ENCODE data around the gene VLDLR. TPM values are rescaled to one million over a fixed set of nuclear protein-coding genes. Genes with fewer than 3 reads are reported as not detected.
A peak's percentile ranks its signal among the peaks of the same experiment; 100 is the strongest.

Gene VLDLR
- 1 to 10 TPM in 2 of 5 donors, under 1 TPM in 3; 0.16 to 1.9 (median 0.92) TPM for total RNA-seq
- 0.46 TPM for total RNA-seq (2013)
- total RNA-seq, result 0.07 to 11.2 (median 1.0) reads per million in 29 experiments

DNA sequence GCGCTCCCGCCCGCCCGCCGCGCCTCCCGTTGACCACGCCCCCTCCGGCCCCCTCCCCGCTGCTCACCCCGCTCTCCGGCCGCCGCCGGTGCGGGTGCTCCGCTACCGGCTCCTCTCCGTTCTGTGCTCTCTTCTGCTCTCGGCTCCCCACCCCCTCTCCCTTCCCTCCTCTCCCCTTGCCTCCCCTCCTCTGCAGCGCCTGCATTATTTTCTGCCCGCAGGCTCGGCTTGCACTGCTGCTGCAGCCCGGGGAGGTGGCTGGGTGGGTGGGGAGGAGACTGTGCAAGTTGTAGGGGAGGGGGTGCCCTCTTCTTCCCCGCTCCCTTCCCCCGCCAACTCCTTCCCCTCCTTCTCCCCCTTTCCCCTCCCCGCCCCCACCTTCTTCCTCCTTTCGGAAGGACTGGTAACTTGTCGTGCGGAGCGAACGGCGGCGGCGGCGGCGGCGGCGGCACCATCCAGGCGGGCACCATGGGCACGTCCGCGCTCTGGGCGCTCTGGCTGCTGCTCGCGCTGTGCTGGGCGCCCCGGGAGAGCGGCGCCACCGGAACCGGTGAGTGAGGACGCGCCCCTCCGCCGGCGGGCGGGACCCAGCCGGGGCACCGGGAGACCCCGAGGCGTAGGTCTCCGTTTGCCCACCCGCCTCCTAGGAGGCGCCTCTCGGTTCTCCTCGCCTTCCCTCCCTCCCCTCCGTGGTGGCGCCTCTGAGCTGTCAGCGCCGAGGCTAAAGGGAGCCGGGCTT lies at the start of gene VLDLR:
Gene VLDLR, plus strand, starts transcription at position 66 of the 739 bp plus-strand sequence. Its CDS starts 403 bp downstream, at position 469.
- DNase-seq (peak in 7 of 35 experiments; percentile 1 to 13 (median 7)), ATAC-seq (replicated peaks in 1 of 4) (peak; percentile 46 to 57 (median 48))
- Histone ChIP-seq H3K27ac (ENCODE audit: low read length) (no peak within 1 kb of the TSS), H3K27me3 (replicated peaks in 1 of 2; ENCODE audit: control insufficient read depth in 2 of 2, extremely low read depth in 1 of 2, insufficient read depth in 2 of 2, low read length in 1 of 2) (peaks cover 18 to 19% of the 10 kb centered on the region in 2 experiments), H3K4me1 (ENCODE audit: control insufficient read depth in 1 of 2, extremely low read depth in 1 of 2, insufficient read depth in 2 of 2, low read length in 2 of 2) (peaks cover 0 to 18% of the 10 kb centered on the region in 2 experiments), H3K4me3 (ENCODE audit: control insufficient read depth in 1 of 2, extremely low read depth in 1 of 2, low read length in 1 of 2) (peak within 1 kb of the TSS; percentile 46 to 65), H3K36me3 (ENCODE audit: control insufficient read depth in 2 of 2, extremely low read depth in 1 of 2, insufficient read depth in 1 of 2, low read length in 1 of 2) (no peaks in the 10 kb centered on the region), H3K9me3 (no peaks in the 10 kb centered on the region)
- H3K27ac Mint-ChIP-seq, result peak within 1 kb of the TSS in 1 of 2 donors; percentile 25
- peaks cover 14 to 19% (median 14%) of the 10 kb centered on the region in 3 donors for H3K4me1 Mint-ChIP-seq
- ChIA-PET CTCF (no interaction called here), POLR2A (no interaction called here)
- peaks cover 57 to 60% of the 10 kb centered on the region in 2 donors for H3K27me3 Mint-ChIP-seq
- peak within 1 kb of the TSS; percentile 77 to 83 (median 82) for H3K4me3 Mint-ChIP-seq
- under 1% methylated on average over 42 of the region's 72 CpGs for WGBS (ENCODE audit: insufficient coverage)
- no peaks in the 10 kb centered on the region for H3K36me3 Mint-ChIP-seq
- no peaks in the 10 kb centered on the region for H3K9me3 Mint-ChIP-seq

DNA sequence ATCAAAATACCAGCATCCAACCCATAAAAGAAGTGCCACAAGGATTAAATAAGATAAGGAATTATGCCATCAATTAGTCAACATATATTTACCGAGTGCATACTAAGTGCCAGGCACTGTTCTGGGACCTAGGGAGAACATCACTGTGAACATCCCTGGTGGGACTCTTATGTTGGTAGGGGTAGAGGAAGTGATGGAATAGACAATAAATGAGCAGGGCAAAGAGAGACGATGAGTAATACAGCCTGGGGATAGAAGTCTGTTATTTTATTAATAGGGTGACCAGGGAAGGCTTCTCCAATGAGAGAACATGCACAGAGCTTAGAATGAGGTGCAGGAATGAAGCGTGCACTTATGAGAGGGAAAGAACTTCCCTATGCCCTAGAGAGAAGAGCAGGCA lies 47.4 kb upstream of the VLDLR start:
- Histone ChIP-seq H3K9me3 (no peaks in the 10 kb centered on the region), H3K27me3 (replicated peaks in 1 of 2; ENCODE audit: control insufficient read depth in 2 of 2, extremely low read depth in 1 of 2, insufficient read depth in 2 of 2, low read length in 1 of 2) (no peaks in the 10 kb centered on the region), H3K4me1 (ENCODE audit: control insufficient read depth in 1 of 2, extremely low read depth in 1 of 2, insufficient read depth in 2 of 2, low read length in 2 of 2) (no peaks in the 10 kb centered on the region), H3K4me3 (ENCODE audit: control insufficient read depth in 1 of 2, extremely low read depth in 1 of 2, low read length in 1 of 2) (no peak overlapping the region), H3K36me3 (ENCODE audit: control insufficient read depth in 2 of 2, extremely low read depth in 1 of 2, insufficient read depth in 1 of 2, low read length in 1 of 2) (no peaks in the 10 kb centered on the region), H3K27ac (ENCODE audit: low read length) (no peak overlapping the region)
- CTCF ChIA-PET, result no interaction called here
- H3K27ac Mint-ChIP-seq, result no peak overlapping the region
- H3K9me3 Mint-ChIP-seq, result no peaks in the 10 kb centered on the region
- DNase-seq, result no peak
- no peak overlapping the region for H3K4me3 Mint-ChIP-seq
- WGBS (ENCODE audit: insufficient coverage), result 71% methylated on average over 1 of the region's 3 CpGs
- H3K36me3 Mint-ChIP-seq, result no peaks in the 10 kb centered on the region
- POLR2A ChIA-PET, result interaction anchor here in 1 of 2 donors (0.6 kb wide), 1 partner anchor 8 kb away, joined by 3 read pairs; no protein-coding TSS in a partner anchor
- no peak for ATAC-seq (replicated peaks in 1 of 4)
- peaks cover 9 to 12% of the 10 kb centered on the region in 2 donors for H3K27me3 Mint-ChIP-seq
- no peaks in the 10 kb centered on the region for H3K4me1 Mint-ChIP-seq

DNA sequence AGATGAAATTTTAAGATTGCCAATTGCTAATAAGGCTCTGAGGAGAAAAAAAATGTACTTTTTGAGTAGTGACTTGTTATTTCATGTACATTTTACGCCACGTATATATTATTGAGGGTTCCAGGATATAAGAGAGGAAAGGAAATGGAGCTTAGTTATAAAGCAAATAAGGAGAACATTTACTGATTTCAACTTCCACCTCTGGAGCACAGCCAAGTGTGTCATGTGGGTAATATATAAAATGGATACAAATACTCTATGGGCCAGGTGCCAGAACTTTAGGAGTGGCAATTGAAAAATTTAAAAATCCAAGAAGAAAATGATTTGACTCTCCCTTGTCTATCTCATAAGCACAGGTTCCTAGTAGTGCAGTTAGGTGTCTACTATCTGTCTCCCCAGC lies 45.0 kb upstream of the VLDLR start:
- H3K4me3 Mint-ChIP-seq, result no peak overlapping the region
- Histone ChIP-seq H3K4me3 (ENCODE audit: control insufficient read depth in 1 of 2, extremely low read depth in 1 of 2, low read length in 1 of 2) (no peak overlapping the region), H3K27ac (ENCODE audit: low read length) (no peak overlapping the region), H3K27me3 (replicated peaks in 1 of 2; ENCODE audit: control insufficient read depth in 2 of 2, extremely low read depth in 1 of 2, insufficient read depth in 2 of 2, low read length in 1 of 2) (no peaks in the 10 kb centered on the region), H3K36me3 (ENCODE audit: control insufficient read depth in 2 of 2, extremely low read depth in 1 of 2, insufficient read depth in 1 of 2, low read length in 1 of 2) (no peaks in the 10 kb centered on the region), H3K9me3 (no peaks in the 10 kb centered on the region), H3K4me1 (ENCODE audit: control insufficient read depth in 1 of 2, extremely low read depth in 1 of 2, insufficient read depth in 2 of 2, low read length in 2 of 2) (no peaks in the 10 kb centered on the region)
- CTCF ChIA-PET, result no interaction called here
- H3K9me3 Mint-ChIP-seq, result no peaks in the 10 kb centered on the region
- DNase-seq, result no peak
- POLR2A ChIA-PET, result no interaction called here
- no peak for ATAC-seq (replicated peaks in 1 of 4)
- WGBS (ENCODE audit: insufficient coverage), result no CpG with 5 or more reads among the region's 2 CpGs
- no peaks in the 10 kb centered on the region for H3K4me1 Mint-ChIP-seq
- H3K27me3 Mint-ChIP-seq, result peaks cover 8 to 11% of the 10 kb centered on the region in 2 donors
- no peak overlapping the region for H3K27ac Mint-ChIP-seq
- H3K36me3 Mint-ChIP-seq, result no peaks in the 10 kb centered on the region

DNA sequence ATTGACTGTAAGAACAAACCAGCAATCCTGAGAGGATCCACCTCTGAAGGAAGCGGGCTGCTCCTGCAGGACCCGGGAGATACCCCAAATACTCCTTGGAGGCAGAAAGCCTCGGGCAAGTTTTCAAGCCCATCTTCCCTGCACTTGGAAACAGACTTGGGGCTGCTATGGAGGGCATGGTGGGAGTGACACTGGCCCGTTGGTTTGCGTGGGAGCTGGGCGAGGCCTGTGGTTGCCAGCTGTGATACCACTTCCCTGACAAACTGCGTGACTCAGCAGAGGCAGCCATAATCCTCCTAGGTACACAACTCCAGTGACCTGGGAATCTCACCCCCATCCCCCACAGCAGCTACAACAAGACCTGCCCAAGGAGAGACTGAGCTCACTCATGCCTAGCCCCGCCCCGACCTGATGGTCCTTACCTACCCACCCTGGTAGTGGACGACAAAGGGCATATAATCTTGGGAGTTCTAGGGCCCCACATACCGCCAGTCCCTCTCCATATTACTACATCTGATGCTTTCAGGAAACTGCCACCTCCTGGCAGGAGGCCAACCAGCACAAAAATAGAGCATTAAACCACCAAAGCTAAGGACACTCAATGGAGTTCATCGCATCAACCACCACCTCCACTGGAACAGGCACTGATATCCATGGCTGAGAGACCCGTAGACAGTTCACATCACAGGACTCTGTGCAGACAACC lies 38.1 kb upstream of the VLDLR start:
- no peak overlapping the region for H3K27ac Mint-ChIP-seq
- no peaks in the 10 kb centered on the region for H3K36me3 Mint-ChIP-seq
- no peaks in the 10 kb centered on the region for H3K36me3 ChIP-seq (ENCODE audit: control insufficient read depth in 2 of 2, extremely low read depth in 1 of 2, insufficient read depth in 1 of 2, low read length in 1 of 2)
- H3K4me1 ChIP-seq (ENCODE audit: control insufficient read depth in 1 of 2, extremely low read depth in 1 of 2, insufficient read depth in 2 of 2, low read length in 2 of 2), result no peaks in the 10 kb centered on the region
- no peaks in the 10 kb centered on the region for H3K4me1 Mint-ChIP-seq
- peaks cover 0 to 3% of the 10 kb centered on the region in 2 experiments for H3K27me3 ChIP-seq (replicated peaks in 1 of 2; ENCODE audit: control insufficient read depth in 2 of 2, extremely low read depth in 1 of 2, insufficient read depth in 2 of 2, low read length in 1 of 2)
- POLR2A ChIA-PET, result no interaction called here
- CTCF ChIA-PET, result no interaction called here
- peaks cover 9 to 17% of the 10 kb centered on the region in 2 donors for H3K27me3 Mint-ChIP-seq
- H3K4me3 ChIP-seq (ENCODE audit: control insufficient read depth in 1 of 2, extremely low read depth in 1 of 2, low read length in 1 of 2), result no peak overlapping the region
- ATAC-seq (replicated peaks in 1 of 4) (no peak), DNase-seq (no peak)
- no peak overlapping the region for H3K4me3 Mint-ChIP-seq
- H3K27ac ChIP-seq (ENCODE audit: low read length), result no peak overlapping the region
- H3K9me3 ChIP-seq, result no peaks in the 10 kb centered on the region
- peaks cover 2 to 18% (median 7%) of the 10 kb centered on the region in 3 donors for H3K9me3 Mint-ChIP-seq
- 68% methylated on average over 8 of the region's 13 CpGs for WGBS (ENCODE audit: insufficient coverage)

DNA sequence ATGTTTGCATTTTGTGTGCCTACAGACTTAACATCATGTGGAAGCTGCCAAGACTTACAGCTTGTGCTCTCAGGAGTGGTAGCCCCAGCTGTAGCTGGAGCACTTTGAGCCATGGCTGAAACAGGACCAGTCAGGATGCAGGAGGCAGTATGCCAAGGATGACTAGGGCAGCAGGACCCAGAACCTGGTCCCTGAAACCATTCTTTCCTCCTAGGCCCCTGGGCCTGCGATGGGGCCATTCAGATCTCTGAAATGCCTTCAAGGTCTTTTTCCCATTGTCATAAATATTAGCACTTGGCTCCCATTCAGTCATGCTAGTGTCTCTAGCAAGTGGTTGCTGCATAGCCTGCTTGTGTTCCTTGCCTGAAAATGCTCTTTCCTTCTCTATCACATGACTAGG lies 29.6 kb upstream of the VLDLR start:
- peaks cover 8 to 17% of the 10 kb centered on the region in 2 donors for H3K27me3 Mint-ChIP-seq
- H3K4me1 ChIP-seq (ENCODE audit: control insufficient read depth in 1 of 2, extremely low read depth in 1 of 2, insufficient read depth in 2 of 2, low read length in 2 of 2), result no peaks in the 10 kb centered on the region
- no peaks in the 10 kb centered on the region for H3K9me3 ChIP-seq
- DNase-seq (no peak), ATAC-seq (replicated peaks in 1 of 4) (no peak)
- no peak overlapping the region for H3K4me3 ChIP-seq (ENCODE audit: control insufficient read depth in 1 of 2, extremely low read depth in 1 of 2, low read length in 1 of 2)
- WGBS (ENCODE audit: insufficient coverage), result 40% methylated on average over 1 of the region's 1 CpG
- peaks cover 18 to 26% (median 21%) of the 10 kb centered on the region in 3 donors for H3K9me3 Mint-ChIP-seq
- H3K4me1 Mint-ChIP-seq, result no peaks in the 10 kb centered on the region
- CTCF ChIA-PET, result no interaction called here
- H3K36me3 Mint-ChIP-seq, result no peaks in the 10 kb centered on the region
- H3K27me3 ChIP-seq (replicated peaks in 1 of 2; ENCODE audit: control insufficient read depth in 2 of 2, extremely low read depth in 1 of 2, insufficient read depth in 2 of 2, low read length in 1 of 2), result no peaks in the 10 kb centered on the region
- no peaks in the 10 kb centered on the region for H3K36me3 ChIP-seq (ENCODE audit: control insufficient read depth in 2 of 2, extremely low read depth in 1 of 2, insufficient read depth in 1 of 2, low read length in 1 of 2)
- no peak overlapping the region for H3K4me3 Mint-ChIP-seq
- POLR2A ChIA-PET, result no interaction called here
- H3K27ac Mint-ChIP-seq, result no peak overlapping the region
- no peak overlapping the region for H3K27ac ChIP-seq (ENCODE audit: low read length)

DNA sequence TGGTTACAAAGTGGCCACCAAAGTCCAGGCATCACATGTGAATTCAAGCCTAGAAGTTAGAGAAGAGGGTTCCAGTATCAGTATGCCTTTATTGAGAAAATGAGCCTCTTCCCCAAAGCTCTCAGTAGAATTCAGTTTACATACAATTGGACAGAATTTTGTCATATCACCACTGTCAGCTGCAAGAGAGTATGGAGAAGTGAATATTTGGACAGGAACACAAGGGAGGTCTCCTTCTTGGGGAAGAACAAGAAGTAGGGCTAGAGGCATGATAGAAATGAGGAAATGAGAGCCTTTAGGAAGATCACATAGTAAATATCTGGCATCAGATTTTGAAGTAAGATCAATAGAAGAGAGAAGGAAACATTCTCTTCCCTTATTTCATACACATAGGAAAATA lies 27.8 kb upstream of the VLDLR start:
- Histone ChIP-seq H3K9me3 (no peaks in the 10 kb centered on the region), H3K27ac (ENCODE audit: low read length) (no peak overlapping the region), H3K36me3 (ENCODE audit: control insufficient read depth in 2 of 2, extremely low read depth in 1 of 2, insufficient read depth in 1 of 2, low read length in 1 of 2) (no peaks in the 10 kb centered on the region), H3K4me1 (ENCODE audit: control insufficient read depth in 1 of 2, extremely low read depth in 1 of 2, insufficient read depth in 2 of 2, low read length in 2 of 2) (no peaks in the 10 kb centered on the region), H3K27me3 (replicated peaks in 1 of 2; ENCODE audit: control insufficient read depth in 2 of 2, extremely low read depth in 1 of 2, insufficient read depth in 2 of 2, low read length in 1 of 2) (peaks cover 0 to 3% of the 10 kb centered on the region in 2 experiments), H3K4me3 (ENCODE audit: control insufficient read depth in 1 of 2, extremely low read depth in 1 of 2, low read length in 1 of 2) (no peak overlapping the region)
- H3K36me3 Mint-ChIP-seq, result no peaks in the 10 kb centered on the region
- H3K4me3 Mint-ChIP-seq, result no peak overlapping the region
- ChIA-PET CTCF (no interaction called here), POLR2A (no interaction called here)
- ATAC-seq (replicated peaks in 1 of 4) (no peak), DNase-seq (no peak)
- peaks cover 18 to 26% (median 19%) of the 10 kb centered on the region in 3 donors for H3K9me3 Mint-ChIP-seq
- H3K27ac Mint-ChIP-seq, result no peak overlapping the region
- H3K27me3 Mint-ChIP-seq, result peaks cover 14 to 22% of the 10 kb centered on the region in 2 donors
- H3K4me1 Mint-ChIP-seq, result no peaks in the 10 kb centered on the region
